PC-3 (cell line): Measurements from ENCODE around the gene ST8SIA3. TPM values are rescaled to one million over a fixed set of nuclear protein-coding genes. Genes with fewer than 3 reads are reported as not detected.

Experiments used
- ATAC-seq: fragments of 200-7000 bp; cut with Tn5 transposase; 2 replicates; pipeline ENCODE4 v1.9.1; 2020; ENCODE audit warnings: mild to moderate bottlenecking, moderate library complexity
- BruUV-seq: library from RNA; stranded (reverse); fragments of 400-500 nt; replicated peaks from 2 replicates; lab custom pipeline; 2021; lab: Mats Ljungman, UMichigan
- CTCF ChIA-PET: fragments of 300-600 bp; sonication (Branson Sonifier 250); formaldehyde crosslinking; loops from one replicate; lab custom pipeline; 2022; ENCODE audit warnings: antibody characterized with exemption; lab: Charles Lee
- POLR2A ChIA-PET: fragments of 300-600 bp; sonication (Branson Sonifier 250); formaldehyde crosslinking; loops from one replicate; lab custom pipeline; 2022; ENCODE audit warnings: antibody characterized with exemption; ENCODE audit not compliant: unreplicated experiment; lab: Charles Lee
- DNase-seq: peaks from one replicate; pipeline ENCODE4 v3.0.0-alpha.2; 2015
- H2AFZ ChIP-seq: fragments of 300-600 bp; sonication (generic); 2 replicates; pipeline ENCODE4 v1.6.0; 2016; ENCODE audit warnings: antibody characterized with exemption, low read length
- H3F3A ChIP-seq: fragments of 300-600 bp; sonication (generic); one replicate; pipeline ENCODE4 v1.6.0; 2017; ENCODE audit warnings: antibody characterized with exemption, low read length, control low read depth, mild to moderate bottlenecking; ENCODE audit not compliant: unreplicated experiment
- H3K27ac ChIP-seq: fragments of 300-600 bp; sonication (generic); 2 replicates; pipeline ENCODE4 v1.5.1; 2016; ENCODE audit warnings: mild to moderate bottlenecking, low read length
- H3K27me3 ChIP-seq: fragments of 300-600 bp; sonication (generic); 2 replicates; pipeline ENCODE4 v1.6.1; 2016; ENCODE audit warnings: low read length, mixed read lengths
- H3K36me3 ChIP-seq: fragments of 300-600 bp; sonication (generic); 2 replicates; pipeline ENCODE4 v1.6.1; 2016; ENCODE audit warnings: low read depth, mixed run types, low read length, mixed read lengths
- H3K4me1 ChIP-seq: fragments of 300-600 bp; sonication (generic); 2 replicates; pipeline ENCODE4 v1.5.1; 2016; ENCODE audit warnings: low read length; ENCODE audit not compliant: insufficient read depth
- H3K4me2 ChIP-seq: fragments of 300-600 bp; sonication (generic); 2 replicates; pipeline ENCODE4 v1.6.0; 2016; ENCODE audit warnings: low read length
- H3K4me3 ChIP-seq: fragments of 300-600 bp; sonication (generic); 2 replicates; pipeline ENCODE4 v1.5.1; 2016; ENCODE audit warnings: mild to moderate bottlenecking, low read length, mixed read lengths
- H3K79me2 ChIP-seq: fragments of 300-600 bp; sonication (generic); 2 replicates; pipeline ENCODE4 v1.6.1; 2017; ENCODE audit warnings: low read length, mixed read lengths
- H3K9ac ChIP-seq: fragments of 300-600 bp; sonication (generic); 2 replicates; pipeline ENCODE4 v1.6.0; 2016; ENCODE audit warnings: mild to moderate bottlenecking, low read length
- H3K9me2 ChIP-seq: fragments of 300-600 bp; sonication (generic); replicated peaks from 2 replicates; pipeline ENCODE4 v1.6.1; 2016; ENCODE audit warnings: mixed run types, low read length, mixed read lengths
- H3K9me3 ChIP-seq: fragments of 300-600 bp; sonication (generic); 2 replicates; pipeline ENCODE4 v1.6.1; 2016; ENCODE audit warnings: low read length, mixed read lengths
- H4K20me1 ChIP-seq: fragments of 300-600 bp; sonication (generic); 2 replicates; pipeline ENCODE4 v1.6.1; 2016; ENCODE audit warnings: low read length, mixed read lengths
- CTCF ChIP-seq: fragments of 300-600 bp; sonication (generic); conservative IDR thresholded peaks from 2 replicates; pipeline ENCODE4 v1.5.1; 2017; ENCODE audit warnings: antibody characterized with exemption, low read depth, mild to moderate bottlenecking, low read length
- EZH2 ChIP-seq: fragments of 300-600 bp; sonication (generic); IDR thresholded peaks from one replicate; pipeline ENCODE4 v1.6.1; 2017; ENCODE audit warnings: antibody characterized with exemption, mild to moderate bottlenecking, low read length; ENCODE audit not compliant: unreplicated experiment
- EZH2phosphoT487 ChIP-seq: fragments of 300-600 bp; sonication (generic); IDR thresholded peaks from 2 replicates; pipeline ENCODE4 v1.6.1; 2018; ENCODE audit warnings: mild to moderate bottlenecking, antibody characterized with exemption, low read length, borderline replicate concordance
- intact Hi-C: fragments of 100-400 bp; cut with micrococcal nuclease; formaldehyde crosslinking; loops from 2 replicates; pipeline ENCODE4 v1.9.0; 2023
- total RNA-seq: library from RNA; depleted of rRNA; stranded (reverse); fragments of >200 nt; gene quantifications from 2 replicates; pipeline ENCODE4 v1.2.3, GENCODE V29; 2014

The ST8SIA3 gene
- total RNA-seq, 1 experiment from 2014 or later = not detected

- intact Hi-C loops = no loop called here
- no peak overlapping the region for H3K27ac ChIP-seq
- no peak overlapping the region for H2AFZ ChIP-seq
- no peak overlapping the region for H3K9ac ChIP-seq
- CTCF ChIA-PET = no interaction called here
- no peaks in the 10 kb centered on the region for H3F3A ChIP-seq
- BruUV-seq = no TSS peak
- H3K9me3 ChIP-seq = no peaks in the 10 kb centered on the region
- POLR2A ChIA-PET = no interaction called here
- H3K4me2 ChIP-seq = no peak overlapping the region
- H3K79me2 ChIP-seq = no peaks in the 10 kb centered on the region
- H3K9me2 ChIP-seq = no peaks in the 10 kb centered on the region
- no peak overlapping the region for H3K4me3 ChIP-seq
- no peak for TF ChIP-seq CTCF
- no peak for TF ChIP-seq EZH2phosphoT487
- TF ChIP-seq EZH2 = no peak
- 0 out of 2 replicates have a peak, but pooled peaks cover 4% of the 10 kb centered on the region for H4K20me1 ChIP-seq
- no peaks in the 10 kb centered on the region for H3K36me3 ChIP-seq
- no peaks in the 10 kb centered on the region for H3K4me1 ChIP-seq
- peaks cover 33% of the 10 kb centered on the region for H3K27me3 ChIP-seq
- no peak for DNase-seq
- no peak for ATAC-seq
These were observed 39.8 kb upstream of the ST8SIA3 start for GRCh38 chr18:57312346-57313144.

GRCh38 chr18:57320603-57321002, 31.8 kb upstream of the ST8SIA3 start:
- H4K20me1 ChIP-seq = no peaks in the 10 kb centered on the region
- H3K79me2 ChIP-seq = no peaks in the 10 kb centered on the region
- no TSS peak for BruUV-seq
- TF ChIP-seq EZH2 (no peak), CTCF (no peak), EZH2phosphoT487 (no peak)
- no peaks in the 10 kb centered on the region for H3K9me3 ChIP-seq
- no peaks in the 10 kb centered on the region for H3K36me3 ChIP-seq
- no peak overlapping the region for H3K27ac ChIP-seq
- intact Hi-C loops = no loop called here
- no peaks in the 10 kb centered on the region for H3K9me2 ChIP-seq
- DNase-seq (no peak), ATAC-seq (no peak)
- ChIA-PET POLR2A (no interaction called here), CTCF (no interaction called here)
- no peak overlapping the region for H3K4me2 ChIP-seq
- no peaks in the 10 kb centered on the region for H3K4me1 ChIP-seq
- H3K27me3 ChIP-seq = peaks cover 40% of the 10 kb centered on the region
- no peak overlapping the region for H3K4me3 ChIP-seq
- no peak overlapping the region for H2AFZ ChIP-seq
- no peak overlapping the region for H3K9ac ChIP-seq
- no peaks in the 10 kb centered on the region for H3F3A ChIP-seq

GRCh38 chr18:57325491-57326166, 26.7 kb upstream of the ST8SIA3 start:
- DNase-seq = no peak
- Histone ChIP-seq H3K27me3 (peaks cover 20% of the 10 kb centered on the region), H3K27ac (no peak overlapping the region), H3K4me3 (no peak overlapping the region), H3K79me2 (no peaks in the 10 kb centered on the region), H3F3A (no peaks in the 10 kb centered on the region), H4K20me1 (no peaks in the 10 kb centered on the region), H3K9ac (no peak overlapping the region), H3K4me1 (no peaks in the 10 kb centered on the region), H3K4me2 (no peak overlapping the region), H2AFZ (no peak overlapping the region), H3K9me3 (no peaks in the 10 kb centered on the region), H3K9me2 (no peaks in the 10 kb centered on the region), H3K36me3 (no peaks in the 10 kb centered on the region)
- POLR2A ChIA-PET = no interaction called here
- TF ChIP-seq EZH2 (no peak), EZH2phosphoT487 (no peak), CTCF (no peak)
- CTCF ChIA-PET = no interaction called here
- intact Hi-C loops = no loop called here
- BruUV-seq = no TSS peak
- ATAC-seq = no peak
